HG02759 (cell line): Measurements from ENCODE around the gene YDJC.
"Not testable (repeated sequence)": the region's sequence is repeated elsewhere in the genome, so short reads cannot be mapped to it uniquely, and the experiment has no call there.

Source experiments
- ATAC-seq: cut with Tn5 transposase; IDR thresholded peaks from one replicate; pipeline ENCODE4 v1.9.1; 2021; ENCODE audit warnings: mild to moderate bottlenecking, moderate library complexity; ENCODE audit not compliant: unreplicated experiment

Gene YDJC

GRCh38 chr22:21582801-21583740 is 46.8 kb downstream of the YDJC start:
- ATAC-seq: no peak

GRCh38 chr22:21581009-21581713 is 48.7 kb downstream of the YDJC start:
- not testable (repeated sequence) for ATAC-seq

- ATAC-seq: not testable (repeated sequence)
These were observed 49.2 kb downstream of the YDJC start for GRCh38 chr22:21580623-21581007.

- ATAC-seq: no peak
These were observed 50.4 kb downstream of the YDJC start for GRCh38 chr22:21579474-21579851.
